Lower leg skin (tissue), 3 donors: Measurements from ENCODE around the gene NEO1.

Source experiments
- POLR2A ChIP-seq, 2 donors: fragments of 450-650 bp; IDR thresholded peaks; one replicate each; pipeline ENCODE4 v1.6.1; 2016 to 2017; ENCODE audit warnings: antibody characterized with exemption in 2 of 2, mild to moderate bottlenecking in 1 of 2, moderate library complexity in 1 of 2
- TF ChIP-seq, protein P1 (sequence below), 3 donors: fragments of 450-650 bp; IDR thresholded peaks; one replicate each; pipeline ENCODE4 v1.5.1; 2016; ENCODE audit warnings: antibody characterized with exemption in 3 of 3, mild to moderate bottlenecking in 3 of 3, moderate library complexity in 2 of 3

DNA sequence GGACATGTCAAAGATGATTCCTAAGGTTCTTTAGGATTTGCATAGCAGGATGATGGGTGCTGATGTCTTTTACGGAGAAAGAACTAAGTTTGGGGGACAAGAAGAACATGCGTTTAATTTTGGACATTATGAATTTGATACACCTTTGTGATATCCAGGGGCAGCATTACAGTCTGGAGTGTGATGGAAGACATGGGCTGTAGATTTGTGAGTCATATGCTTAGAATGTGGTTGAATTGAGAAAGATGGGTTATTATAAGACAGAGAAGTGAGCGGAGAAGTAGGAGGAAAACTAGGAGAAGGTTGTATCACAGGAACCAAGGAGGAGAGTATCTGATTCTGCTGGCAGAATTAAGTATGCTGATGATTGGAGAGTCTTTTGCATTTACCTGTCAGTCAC lies 20.6 kb downstream of the NEO1 start:
- TF ChIP-seq, protein P1, sequence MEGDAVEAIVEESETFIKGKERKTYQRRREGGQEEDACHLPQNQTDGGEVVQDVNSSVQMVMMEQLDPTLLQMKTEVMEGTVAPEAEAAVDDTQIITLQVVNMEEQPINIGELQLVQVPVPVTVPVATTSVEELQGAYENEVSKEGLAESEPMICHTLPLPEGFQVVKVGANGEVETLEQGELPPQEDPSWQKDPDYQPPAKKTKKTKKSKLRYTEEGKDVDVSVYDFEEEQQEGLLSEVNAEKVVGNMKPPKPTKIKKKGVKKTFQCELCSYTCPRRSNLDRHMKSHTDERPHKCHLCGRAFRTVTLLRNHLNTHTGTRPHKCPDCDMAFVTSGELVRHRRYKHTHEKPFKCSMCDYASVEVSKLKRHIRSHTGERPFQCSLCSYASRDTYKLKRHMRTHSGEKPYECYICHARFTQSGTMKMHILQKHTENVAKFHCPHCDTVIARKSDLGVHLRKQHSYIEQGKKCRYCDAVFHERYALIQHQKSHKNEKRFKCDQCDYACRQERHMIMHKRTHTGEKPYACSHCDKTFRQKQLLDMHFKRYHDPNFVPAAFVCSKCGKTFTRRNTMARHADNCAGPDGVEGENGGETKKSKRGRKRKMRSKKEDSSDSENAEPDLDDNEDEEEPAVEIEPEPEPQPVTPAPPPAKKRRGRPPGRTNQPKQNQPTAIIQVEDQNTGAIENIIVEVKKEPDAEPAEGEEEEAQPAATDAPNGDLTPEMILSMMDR (IDR thresholded peaks at IDR 0.05): no peak
- TF ChIP-seq POLR2A (IDR thresholded peaks at IDR 0.05): no peak
